HL-60 (cell line): ENCODE measurements around the gene DYNLT4.

Source experiments
- CTCF ChIP-seq: IDR thresholded peaks from one replicate; pipeline ENCODE4 v1.5.1; 2011; ENCODE audit warnings: low read length, control low read depth, inconsistent platforms; ENCODE audit not compliant: insufficient read depth
- GABPA ChIP-seq: IDR thresholded peaks from 2 replicates; pipeline ENCODE4 v1.6.1; 2012; ENCODE audit warnings: low read depth
- POLR2AphosphoS5 ChIP-seq: IDR thresholded peaks from 2 replicates; pipeline ENCODE4 v1.6.1; 2012; ENCODE audit warnings: low read depth
- REST ChIP-seq: IDR thresholded peaks from 2 replicates; pipeline ENCODE4 v1.6.1; 2012; ENCODE audit warnings: low read depth; ENCODE audit not compliant: insufficient replicate concordance
- SPI1 ChIP-seq: IDR thresholded peaks from 2 replicates; pipeline ENCODE4 v1.6.1; 2012; ENCODE audit warnings: low read depth, mild to moderate bottlenecking, borderline replicate concordance

- no peak for TF ChIP-seq CTCF
- TF ChIP-seq POLR2AphosphoS5 = no peak
- no peak for TF ChIP-seq GABPA
- no peak for TF ChIP-seq REST
- no peak for TF ChIP-seq SPI1
Observed at GRCh38 chr1:44785501-44786137, 21.5 kb downstream of the DYNLT4 start.
